Stimulated activated CD8-positive, alpha-beta memory T cell treated with anti-CD3 and anti-CD28 coated beads, Interleukin-12 subunit alpha, Interleukin-12 subunit beta, amount 100 ng/mL, for 1 hour (primary cell): ENCODE measurements around the gene GPATCH4.
"Not testable (repeated sequence)": the region's sequence is repeated elsewhere in the genome, so short reads cannot be mapped to it uniquely, and the experiment has no call there.

Experiments used
- DNase-seq: peaks from one replicate; pipeline ENCODE4 v3.0.0-alpha.2; 2020; ENCODE audit warnings: low read depth

GPATCH4 gene

DNA sequence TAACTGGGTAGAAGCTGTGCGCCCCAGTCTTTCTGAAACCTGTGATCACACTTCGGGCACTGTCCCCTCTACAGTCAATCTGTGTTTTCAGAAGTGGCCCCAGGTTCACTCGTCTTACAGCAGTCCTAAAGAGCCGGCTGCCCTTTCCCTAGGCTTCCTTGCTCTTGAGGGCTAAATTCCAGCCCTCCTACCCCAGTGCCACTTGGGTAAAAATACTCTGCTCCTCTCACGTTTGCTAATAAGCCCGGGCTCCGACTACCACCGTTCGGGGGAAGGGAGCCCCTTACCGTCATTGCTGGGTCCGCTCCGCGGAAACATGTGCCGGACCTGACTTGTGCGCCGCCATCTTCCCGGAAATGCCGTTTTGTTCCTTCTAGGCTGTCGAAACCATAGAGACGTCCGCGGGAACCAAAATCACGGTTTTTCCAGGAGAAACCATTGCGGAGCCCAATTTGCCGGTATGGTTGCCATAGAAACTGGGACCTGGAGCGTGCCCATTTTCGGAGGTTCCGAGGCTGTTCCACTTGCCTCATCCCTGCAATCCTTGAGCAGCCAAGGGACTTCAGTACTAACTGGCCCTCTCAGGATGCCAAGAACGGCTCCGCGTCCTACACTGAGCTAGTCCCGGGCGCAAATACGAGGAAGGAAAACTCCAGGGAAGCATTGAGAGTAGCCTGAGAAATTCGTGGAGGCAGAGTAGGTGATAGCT, at the start of gene GPATCH4:
Gene GPATCH4, minus strand, starts transcription at position 358 of the 709 bp plus-strand sequence.
- DNase-seq = peak; percentile 58

DNA sequence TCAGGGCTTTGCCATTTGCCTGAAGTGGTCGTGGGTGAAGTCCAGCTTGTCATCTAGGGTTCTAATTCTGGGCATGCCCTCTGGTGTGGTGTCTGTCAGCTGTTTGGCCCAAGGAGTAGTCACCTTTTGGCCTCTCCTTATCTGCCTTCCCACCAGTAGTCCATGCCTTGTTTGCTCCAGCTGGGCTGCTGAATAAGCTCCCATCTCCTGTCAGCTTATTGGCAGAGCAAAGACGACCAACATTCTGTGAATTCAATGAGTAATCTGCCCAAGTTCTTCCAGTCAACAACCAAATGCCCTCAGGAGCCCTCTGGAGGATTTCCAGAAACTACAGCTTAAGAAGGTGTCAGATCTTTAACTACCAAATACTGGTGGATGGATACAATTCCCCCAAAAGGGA, 47.7 kb upstream of the GPATCH4 start:
- no peak for DNase-seq

DNA sequence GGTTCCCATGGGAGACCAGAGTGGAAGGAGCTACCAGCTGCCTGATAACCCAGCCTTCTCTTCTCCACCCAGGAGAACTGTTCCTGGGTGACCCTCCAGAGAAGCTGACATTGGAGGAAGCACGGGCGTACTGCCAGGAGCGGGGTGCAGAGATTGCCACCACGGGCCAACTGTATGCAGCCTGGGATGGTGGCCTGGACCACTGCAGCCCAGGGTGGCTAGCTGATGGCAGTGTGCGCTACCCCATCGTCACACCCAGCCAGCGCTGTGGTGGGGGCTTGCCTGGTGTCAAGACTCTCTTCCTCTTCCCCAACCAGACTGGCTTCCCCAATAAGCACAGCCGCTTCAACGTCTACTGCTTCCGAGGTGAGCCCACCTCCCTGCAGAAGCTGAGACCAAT, 47.2 kb upstream of the GPATCH4 start:
- no peak for DNase-seq

DNA sequence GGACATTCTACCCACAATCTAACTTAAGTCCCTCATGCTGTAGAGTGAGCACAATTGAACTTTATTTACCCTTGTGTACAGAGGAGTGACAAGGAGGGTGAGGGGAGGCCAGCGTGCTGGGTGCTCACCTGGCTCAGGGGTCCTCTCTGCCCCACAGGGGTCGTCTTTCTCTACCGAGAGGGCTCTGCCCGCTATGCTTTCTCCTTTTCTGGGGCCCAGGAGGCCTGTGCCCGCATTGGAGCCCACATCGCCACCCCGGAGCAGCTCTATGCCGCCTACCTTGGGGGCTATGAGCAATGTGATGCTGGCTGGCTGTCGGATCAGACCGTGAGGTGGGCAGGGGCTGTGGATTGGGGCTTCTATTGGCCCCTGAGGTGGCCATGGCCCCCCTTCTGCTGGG, 46.1 kb upstream of the GPATCH4 start:
- DNase-seq = no peak

DNA sequence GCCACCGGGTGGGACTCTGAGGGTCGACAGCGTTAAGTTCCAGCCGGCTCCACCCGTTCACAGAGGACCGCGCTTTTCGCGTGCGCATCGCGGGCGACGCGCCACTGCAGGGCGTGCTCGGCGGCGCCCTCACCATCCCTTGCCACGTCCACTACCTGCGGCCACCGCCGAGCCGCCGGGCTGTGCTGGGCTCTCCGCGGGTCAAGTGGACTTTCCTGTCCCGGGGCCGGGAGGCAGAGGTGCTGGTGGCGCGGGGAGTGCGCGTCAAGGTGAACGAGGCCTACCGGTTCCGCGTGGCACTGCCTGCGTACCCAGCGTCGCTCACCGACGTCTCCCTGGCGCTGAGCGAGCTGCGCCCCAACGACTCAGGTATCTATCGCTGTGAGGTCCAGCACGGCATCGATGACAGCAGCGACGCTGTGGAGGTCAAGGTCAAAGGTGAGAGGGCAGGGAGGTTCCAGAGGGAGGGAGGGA, 45.5 kb upstream of the GPATCH4 start:
- DNase-seq = no peak

DNA sequence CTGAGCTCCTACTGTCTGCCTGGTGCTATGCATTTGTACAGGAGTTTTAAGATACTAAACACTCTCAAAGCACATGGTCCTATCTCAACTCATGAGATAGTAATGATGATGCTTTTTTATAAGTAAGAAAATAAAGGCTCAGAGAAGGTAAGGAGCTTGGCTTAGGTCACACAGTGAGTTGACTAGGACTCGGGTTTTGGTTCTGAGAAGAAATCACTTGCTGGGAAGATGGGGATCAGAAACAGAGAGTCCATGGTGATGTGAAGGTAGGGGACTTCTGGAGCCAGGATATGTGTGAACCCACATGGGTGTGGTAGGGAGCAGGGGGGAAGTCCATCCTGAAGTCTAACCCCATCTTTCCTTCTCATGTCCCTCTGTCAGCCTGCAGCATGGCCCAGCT, 44.4 kb upstream of the GPATCH4 start:
- no peak for DNase-seq

DNA sequence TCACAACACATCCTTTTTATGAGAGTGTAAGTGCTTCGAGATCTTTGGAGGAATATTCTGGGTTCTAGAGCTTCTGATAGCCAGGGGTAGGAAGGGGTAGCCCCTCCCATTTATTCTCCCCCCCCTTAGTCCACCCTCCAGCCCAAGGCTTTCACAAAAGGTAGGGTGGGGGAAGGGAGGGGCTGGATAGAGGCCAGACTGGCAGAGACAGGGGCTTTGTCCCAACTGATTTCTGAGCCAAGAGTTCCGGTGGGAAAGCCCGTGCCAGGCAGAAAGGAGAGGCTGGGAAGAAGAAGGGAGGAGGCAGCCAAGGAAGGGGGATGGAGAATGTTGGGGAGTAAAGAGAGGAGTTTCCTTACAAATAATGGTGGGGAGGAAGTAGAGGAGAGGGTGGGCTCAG, 43.8 kb upstream of the GPATCH4 start:
- DNase-seq = no peak

DNA sequence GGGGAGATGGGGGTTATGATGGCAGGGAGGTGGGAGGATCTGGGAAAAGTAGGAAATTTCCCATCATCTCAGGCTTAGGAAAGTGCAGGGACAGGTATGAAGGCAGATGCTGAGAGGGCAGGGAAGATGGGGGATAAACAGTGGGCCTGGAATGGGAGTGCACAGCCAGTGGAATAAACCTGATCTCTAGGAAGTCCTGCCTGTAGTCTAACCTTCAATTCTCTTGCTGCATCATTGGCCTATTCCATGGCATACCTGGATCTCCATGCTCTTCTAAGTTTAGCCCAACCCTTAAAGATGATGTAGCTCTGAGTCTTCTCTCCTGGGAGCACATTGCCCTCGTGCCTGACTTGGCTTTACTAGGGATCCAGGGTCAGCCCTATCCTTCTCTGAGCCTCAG, 43.4 kb upstream of the GPATCH4 start:
- no peak for DNase-seq

DNA sequence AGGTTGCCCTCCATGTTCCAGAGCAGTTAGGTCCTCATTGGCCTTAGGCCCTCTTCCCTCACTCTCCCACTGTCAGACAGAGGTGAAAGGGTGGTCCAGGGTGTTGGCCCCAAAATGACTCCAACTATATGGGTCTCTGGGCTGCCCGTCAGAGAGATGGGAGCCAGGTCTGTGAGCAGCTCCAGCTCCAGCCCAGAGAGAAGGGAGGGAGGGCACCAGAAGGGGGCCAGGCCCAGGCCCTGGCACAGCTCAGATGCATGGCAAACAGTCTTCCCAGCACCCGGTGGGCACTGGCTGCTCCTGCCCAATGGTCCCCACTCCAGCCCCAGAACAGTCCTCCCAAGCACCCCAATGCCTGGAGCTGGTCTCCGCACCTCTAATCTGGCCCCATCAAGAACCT, 42.9 kb upstream of the GPATCH4 start:
- no peak for DNase-seq

DNA sequence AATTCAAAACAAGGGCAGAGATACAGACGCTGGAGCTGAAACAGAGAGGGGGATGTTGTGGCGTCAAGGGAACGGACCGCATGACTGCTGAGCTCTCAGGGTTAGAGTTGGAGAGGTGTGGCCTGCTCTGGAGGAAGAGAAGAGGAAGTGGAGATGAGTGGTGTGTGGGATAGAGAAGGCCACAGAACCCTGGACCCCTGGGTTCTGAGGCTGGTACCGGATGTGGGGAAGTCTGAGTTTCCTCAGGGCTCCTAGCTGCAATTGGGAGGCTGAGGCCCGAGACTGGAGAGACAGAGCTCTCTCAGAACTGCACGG, 42.5 kb upstream of the GPATCH4 start:
- no peak for DNase-seq

DNA sequence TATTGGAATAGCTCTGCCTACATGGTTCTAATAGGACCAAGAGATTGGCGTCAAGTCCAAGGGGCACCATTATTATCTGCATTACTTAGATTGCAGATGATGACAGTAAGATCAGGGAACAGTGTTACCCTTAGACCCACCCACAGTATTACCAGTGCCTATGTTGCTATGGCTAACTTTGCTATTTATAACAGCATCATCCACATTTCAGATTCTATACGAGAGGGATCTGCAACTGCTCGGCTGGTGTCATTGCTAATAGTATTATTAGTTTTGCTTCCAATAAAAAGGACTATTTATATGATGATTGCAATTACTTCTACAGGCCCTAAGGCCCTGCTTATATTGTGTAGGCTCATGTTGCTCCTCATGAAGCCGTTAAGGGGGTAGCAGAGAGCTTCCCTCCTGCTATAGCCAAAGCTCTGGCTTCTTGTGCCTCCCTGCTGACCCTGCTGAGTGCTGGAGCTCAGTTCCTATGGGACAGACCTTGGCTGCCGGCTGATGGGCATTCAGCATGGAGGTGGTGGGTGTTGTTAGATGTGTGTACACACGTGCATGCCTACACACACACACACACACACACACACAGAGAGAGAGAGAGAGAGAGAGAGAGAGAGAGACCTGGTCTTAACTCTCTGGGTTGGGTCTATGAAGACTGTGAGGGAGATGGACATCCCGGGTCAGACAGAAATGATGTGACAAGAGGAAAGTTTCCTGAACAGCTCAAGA, 41.9 kb upstream of the GPATCH4 start:
- DNase-seq = no peak

DNA sequence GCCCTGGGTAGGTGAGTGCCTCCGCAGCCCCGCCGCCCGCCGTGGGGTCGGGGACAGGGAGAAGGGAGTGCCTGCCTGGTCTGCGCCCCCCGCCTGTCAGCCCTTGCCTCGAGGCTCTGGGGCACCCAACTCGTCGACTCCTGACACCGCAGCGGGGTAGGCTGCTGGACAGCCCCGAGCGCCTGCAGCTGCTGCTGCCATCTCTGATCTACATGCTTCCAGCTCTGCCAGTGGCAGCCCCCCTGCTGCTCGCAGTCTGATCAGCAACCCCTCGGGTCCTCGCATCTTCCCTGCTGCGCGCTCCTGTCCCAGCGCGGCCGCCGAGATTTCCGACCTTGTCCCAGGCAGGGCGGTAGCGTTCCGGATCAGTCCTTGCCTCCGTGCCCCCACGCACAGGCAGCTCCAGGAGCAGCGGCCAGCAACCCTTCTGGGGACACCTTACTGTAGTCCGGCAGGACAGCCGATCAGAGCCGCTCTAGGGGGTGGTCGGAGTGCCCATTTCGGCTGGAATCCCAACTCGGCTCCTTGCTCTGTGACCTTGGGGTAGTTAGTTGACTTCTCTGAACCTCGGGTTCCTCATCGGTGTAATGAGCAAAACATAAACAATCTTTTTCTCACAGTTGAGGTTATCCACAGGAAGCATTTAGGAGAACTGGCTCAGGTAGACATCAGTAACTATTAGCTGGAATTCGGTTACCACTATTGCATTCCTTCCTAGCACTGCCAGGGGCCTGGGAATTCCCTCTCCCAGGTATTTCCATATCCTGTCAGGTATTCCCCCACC, 41.2 kb upstream of the GPATCH4 start:
- DNase-seq = no peak

DNA sequence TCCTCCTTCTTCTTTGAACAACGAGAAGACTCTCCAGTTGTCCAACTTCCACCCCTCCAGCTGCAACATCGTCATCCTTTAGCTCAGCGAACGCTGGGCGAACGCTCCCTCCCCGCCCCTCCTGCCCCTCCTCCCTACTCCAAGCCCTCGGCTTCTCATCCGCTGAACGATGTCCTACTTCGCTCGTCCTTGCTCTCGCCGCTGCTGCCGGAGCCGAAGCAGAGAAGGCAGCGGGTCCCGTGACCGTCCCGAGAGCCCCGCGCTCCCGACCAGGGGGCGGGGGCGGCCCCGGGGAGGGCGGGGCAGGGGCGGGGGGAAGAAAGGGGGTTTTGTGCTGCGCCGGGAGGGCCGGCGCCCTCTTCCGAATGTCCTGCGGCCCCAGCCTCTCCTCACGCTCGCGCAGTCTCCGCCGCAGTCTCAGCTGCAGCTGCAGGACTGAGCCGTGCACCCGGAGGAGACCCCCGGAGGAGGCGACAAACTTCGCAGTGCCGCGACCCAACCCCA, 40.5 kb upstream of the GPATCH4 start, which contains the start of gene BCAN:
Gene BCAN, plus strand, starts transcription at position 357 of the 504 bp plus-strand sequence. CDS start 3,938 bp downstream, outside the sequence.
- DNase-seq = no peak

DNA sequence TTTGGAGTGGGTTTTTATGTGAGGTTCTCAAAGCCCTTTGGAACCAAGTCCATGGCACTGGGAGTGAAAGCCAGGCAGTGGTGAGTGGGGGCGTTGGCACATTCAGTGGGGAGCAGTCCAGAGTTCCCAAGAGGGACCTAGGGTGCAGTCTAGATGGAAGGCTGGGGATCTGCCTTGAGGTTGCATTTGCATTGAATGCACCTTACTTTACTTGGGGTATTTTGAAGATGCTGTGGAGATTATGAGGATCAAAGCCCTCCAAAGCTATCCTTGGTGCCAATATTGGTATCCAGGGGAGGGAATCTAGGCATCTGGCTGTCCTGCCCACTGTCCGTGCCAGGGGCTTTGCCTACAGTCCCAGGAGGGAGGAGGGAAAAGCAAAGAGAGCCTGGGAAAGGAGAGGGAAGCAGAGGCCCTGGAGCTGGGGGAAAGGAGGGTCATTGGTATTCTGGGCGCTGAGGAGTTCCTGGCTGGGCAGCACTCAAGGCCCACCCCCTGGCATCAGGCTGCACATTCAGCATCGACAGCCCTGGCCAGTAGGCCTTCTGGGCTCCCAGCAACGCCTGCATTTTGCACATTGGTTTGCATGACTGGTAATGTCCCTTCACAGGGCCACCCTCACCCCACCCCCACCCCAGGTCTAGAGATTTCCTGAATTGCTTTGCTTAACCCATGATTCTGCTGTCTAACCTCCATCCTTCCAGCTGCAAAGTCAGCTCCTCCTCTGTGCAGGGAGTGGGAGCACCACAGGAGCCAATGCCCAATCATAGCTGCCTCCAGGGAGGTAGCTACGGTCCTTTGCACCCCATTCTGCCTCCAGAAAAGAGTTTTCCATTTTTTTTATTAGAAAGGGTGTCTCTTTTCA, 39.8 kb upstream of the GPATCH4 start:
- no peak for DNase-seq

DNA sequence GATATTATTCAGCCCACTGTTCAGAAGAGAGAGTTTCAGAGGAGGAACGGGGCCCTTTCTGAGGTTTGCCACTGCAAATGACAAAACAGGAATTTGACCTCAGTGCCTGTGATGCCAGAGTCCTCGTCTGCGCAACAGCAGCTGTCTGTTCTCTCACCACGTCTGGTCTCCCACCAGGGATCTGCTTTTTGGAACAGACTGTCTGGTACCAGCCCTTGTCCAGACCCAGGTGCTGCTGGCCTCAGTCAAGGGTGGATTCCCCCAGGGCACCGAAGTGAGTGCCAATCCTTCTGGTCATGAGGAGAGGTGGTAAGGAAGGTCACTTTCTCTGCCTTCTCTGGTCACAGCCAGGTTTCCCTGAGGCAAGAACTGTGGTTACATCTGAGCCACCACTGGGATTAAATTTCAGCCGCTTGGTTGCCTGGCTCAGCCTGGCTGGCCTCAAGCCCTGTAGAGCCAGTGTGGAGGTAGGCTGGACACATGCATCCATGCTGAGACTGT, 38.4 kb upstream of the GPATCH4 start:
- DNase-seq = no peak

DNA sequence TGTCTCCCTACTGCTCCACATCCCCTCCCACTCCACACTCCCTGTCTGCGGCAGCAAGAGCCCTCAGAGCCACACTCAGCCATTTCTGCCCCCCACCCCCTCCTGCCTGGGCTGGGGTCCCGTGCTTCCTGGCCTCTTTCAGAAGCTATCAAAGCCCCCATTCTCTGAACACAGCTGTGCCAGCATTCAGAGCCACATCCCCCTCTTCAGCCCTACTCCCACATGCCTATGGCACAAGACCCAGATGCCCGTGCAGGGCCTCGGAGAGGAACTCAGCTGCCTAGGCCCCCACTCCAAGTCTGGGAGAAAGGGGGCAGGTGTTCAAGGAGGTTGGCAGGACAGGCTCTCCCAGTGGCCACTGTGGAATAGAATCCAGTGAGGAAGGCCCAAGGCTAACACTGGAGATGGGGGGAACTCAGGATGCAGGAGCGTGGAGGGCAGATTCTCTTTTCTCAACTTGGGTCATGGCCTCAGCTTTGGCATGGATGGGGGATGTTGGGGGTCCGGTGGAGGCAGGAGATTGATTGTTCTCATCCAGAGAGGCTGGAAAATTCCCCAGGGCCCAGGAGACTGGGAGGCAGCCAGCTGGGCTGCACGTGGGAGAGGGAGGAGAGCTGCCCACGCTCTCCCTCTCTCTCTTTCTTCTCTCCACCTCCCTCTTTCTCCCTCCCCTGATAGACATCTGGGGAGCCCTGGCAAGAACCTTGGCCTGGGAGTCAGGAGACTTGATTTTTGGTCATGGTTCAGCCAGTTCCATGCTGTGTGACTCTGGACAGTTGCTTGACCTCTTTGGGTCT, 37.1 kb upstream of the GPATCH4 start:
- DNase-seq = no peak

DNA sequence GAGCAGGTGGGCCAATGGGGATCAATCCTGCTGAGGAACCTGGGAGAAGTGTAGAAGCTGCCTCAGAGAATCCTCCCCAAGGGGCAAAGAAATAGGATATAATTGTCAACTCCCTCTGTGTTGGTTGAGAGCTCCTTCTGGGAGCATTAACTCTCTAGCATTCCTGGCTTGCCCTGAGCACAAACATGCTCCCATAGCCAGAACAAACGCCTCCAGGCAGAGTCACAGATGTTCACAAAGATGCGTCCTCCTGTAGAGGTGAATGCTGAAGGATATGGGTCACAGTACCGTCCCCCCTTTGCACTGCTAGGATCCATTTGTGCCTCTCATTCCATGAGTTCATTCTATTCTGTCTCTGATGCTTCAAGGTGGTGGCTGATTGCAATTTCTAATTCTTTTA, 31.1 kb upstream of the GPATCH4 start:
- no peak for DNase-seq

DNA sequence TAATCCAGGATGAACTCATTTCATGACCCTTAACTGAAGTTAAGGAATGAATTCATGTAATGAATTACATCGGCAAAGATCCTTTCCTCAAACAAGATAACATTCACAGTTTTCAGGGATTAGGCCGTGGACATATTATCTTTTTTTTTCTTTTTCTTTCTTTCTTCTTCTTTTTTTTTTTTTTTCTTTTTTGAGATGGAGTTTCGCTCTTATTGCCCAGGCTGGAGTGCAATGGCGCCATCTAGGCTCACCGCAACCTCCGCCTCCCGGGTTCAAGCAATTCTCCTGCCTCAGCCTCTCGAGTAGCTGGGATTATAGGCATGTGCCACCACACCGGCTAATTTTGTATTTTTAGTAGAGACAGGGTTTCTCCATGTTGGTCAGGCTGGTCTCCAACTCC, 29.9 kb upstream of the GPATCH4 start:
- DNase-seq = not testable (repeated sequence)

DNA sequence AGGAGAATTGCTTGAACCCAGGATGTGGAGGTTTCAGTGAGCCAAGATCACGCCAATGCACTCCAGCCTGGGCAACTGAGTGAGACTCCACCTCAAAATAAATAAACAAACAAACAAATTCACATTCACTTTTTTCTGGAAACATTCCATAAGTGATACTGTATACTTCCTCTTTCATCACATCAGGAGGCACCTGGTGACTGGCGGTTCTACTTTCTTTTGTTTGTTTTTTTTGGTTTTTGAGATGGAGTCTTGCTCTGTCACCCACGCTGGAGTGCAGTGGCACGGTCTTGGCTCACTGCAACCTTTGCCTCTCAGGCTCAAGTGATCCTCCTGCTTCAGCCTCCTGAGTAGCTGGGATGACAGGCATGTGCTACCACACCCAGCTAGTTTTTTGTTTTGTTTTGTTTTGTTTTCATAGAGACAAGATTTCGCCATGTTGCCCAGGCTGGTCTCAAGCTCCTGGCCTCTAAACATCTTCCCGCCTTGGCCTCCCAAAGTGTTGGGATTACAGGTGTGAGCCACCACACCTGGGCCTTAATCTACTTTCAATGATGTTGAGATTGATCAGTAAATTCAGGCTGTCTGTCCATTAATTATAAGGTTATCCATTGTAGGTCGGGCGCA, 28.7 kb upstream of the GPATCH4 start:
- no peak for DNase-seq

DNA sequence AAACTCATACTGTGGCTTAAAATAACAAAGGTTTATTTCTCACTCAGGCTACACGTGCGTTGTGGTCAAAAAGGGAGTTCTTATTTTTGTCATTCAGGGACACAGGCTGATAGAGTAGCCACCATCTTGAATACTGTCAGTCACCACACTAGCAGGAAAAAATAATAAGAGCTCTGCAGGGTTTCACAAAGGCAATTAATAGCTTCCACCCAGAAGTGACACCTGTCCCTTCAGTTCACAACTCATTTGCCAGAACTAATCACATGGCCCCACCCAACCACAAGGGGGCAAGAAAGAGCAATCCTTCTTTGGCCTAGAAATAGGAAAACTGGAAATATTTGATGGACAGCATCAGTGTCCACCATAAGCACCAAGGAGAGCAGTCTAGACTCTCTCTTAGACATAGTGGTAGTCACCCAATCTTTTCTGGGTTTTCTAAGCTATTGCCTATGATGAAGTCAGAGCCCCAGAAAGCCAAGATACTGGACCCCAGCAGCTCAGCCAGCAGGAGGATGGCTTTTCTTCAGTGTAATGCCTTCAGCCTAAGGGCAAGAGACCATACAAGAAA, 26.1 kb upstream of the GPATCH4 start:
- DNase-seq = no peak
